ENCODE results near the gene SNAP47.

The SNAP47 gene

GRCh38 chr1:227749916-227750710, 14.9 kb downstream of the SNAP47 start:
- no peak for DNase-seq (ENCODE audit: low spot score)

GRCh38 chr1:227753999-227754711, 18.9 kb downstream of the SNAP47 start:
- DNase-seq (ENCODE audit: low spot score) = no peak

- no peak for DNase-seq (ENCODE audit: low spot score)
Measured at GRCh38 chr1:227754958-227755357, 19.7 kb downstream of the SNAP47 start.

GRCh38 chr1:227756172-227756959, 21.1 kb downstream of the SNAP47 start:
- no peak for DNase-seq (ENCODE audit: low spot score)

- no peak for DNase-seq (ENCODE audit: low spot score)
Measured at GRCh38 chr1:227757781-227758180, 22.5 kb downstream of the SNAP47 start.

GRCh38 chr1:227758366-227758765, 23.1 kb downstream of the SNAP47 start:
- DNase-seq (ENCODE audit: low spot score) = no peak

- DNase-seq (ENCODE audit: low spot score) = peak; percentile 80
Measured at GRCh38 chr1:227759341-227760300, 24.4 kb downstream of the SNAP47 start.

- DNase-seq (ENCODE audit: low spot score) = no peak
Measured at GRCh38 chr1:227760377-227760776, 25.1 kb downstream of the SNAP47 start.

GRCh38 chr1:227761621-227762230, 26.5 kb downstream of the SNAP47 start:
- DNase-seq (ENCODE audit: low spot score) = no peak

GRCh38 chr1:227762231-227762911, 27.1 kb downstream of the SNAP47 start:
- DNase-seq (ENCODE audit: low spot score) = peak; percentile 71

GRCh38 chr1:227763246-227764018, 28.2 kb downstream of the SNAP47 start:
- DNase-seq (ENCODE audit: low spot score) = no peak

GRCh38 chr1:227764019-227764391, 28.8 kb downstream of the SNAP47 start:
- DNase-seq (ENCODE audit: low spot score) = no peak

- no peak for DNase-seq (ENCODE audit: low spot score)
Measured at GRCh38 chr1:227765261-227766014, 30.2 kb downstream of the SNAP47 start.

- DNase-seq (ENCODE audit: low spot score) = no peak
Measured at GRCh38 chr1:227766015-227766634, 30.9 kb downstream of the SNAP47 start.

- no peak for DNase-seq (ENCODE audit: low spot score)
Measured at GRCh38 chr1:227766653-227767277, 31.5 kb downstream of the SNAP47 start.

GRCh38 chr1:227767401-227768124, 32.3 kb downstream of the SNAP47 start:
- no peak for DNase-seq (ENCODE audit: low spot score)

- no peak for DNase-seq (ENCODE audit: low spot score)
Measured at GRCh38 chr1:227768125-227768439, 32.8 kb downstream of the SNAP47 start.

Measured in RKO (cell line).